GM12892 (cell line): ENCODE data around the gene ADAM17.

ENCODE experiments used
- DNase-seq: peaks from one replicate; pipeline ENCODE4 v3.0.0; 2011; ENCODE audit not compliant: insufficient read length
- FAIRE-seq: peaks from 2 replicates; lab custom pipeline; 2011; peaks lifted over from hg19 to GRCh38; lab: Jason Lieb, UNC
- POLR2A ChIP-seq: IDR thresholded peaks from 2 replicates; pipeline ENCODE4 v1.6.1; 2011; ENCODE audit warnings: low read depth, low read length, control low read depth
- POLR2AphosphoS5 ChIP-seq: IDR thresholded peaks from 2 replicates; pipeline ENCODE4 v1.6.1; 2011; ENCODE audit warnings: low read depth, low read length, control low read depth
- TAF1 ChIP-seq: IDR thresholded peaks from 2 replicates; pipeline ENCODE4 v1.6.1; 2011; ENCODE audit warnings: low read depth, mild to moderate bottlenecking, control low read depth, low read length, borderline replicate concordance

Gene ADAM17

DNA sequence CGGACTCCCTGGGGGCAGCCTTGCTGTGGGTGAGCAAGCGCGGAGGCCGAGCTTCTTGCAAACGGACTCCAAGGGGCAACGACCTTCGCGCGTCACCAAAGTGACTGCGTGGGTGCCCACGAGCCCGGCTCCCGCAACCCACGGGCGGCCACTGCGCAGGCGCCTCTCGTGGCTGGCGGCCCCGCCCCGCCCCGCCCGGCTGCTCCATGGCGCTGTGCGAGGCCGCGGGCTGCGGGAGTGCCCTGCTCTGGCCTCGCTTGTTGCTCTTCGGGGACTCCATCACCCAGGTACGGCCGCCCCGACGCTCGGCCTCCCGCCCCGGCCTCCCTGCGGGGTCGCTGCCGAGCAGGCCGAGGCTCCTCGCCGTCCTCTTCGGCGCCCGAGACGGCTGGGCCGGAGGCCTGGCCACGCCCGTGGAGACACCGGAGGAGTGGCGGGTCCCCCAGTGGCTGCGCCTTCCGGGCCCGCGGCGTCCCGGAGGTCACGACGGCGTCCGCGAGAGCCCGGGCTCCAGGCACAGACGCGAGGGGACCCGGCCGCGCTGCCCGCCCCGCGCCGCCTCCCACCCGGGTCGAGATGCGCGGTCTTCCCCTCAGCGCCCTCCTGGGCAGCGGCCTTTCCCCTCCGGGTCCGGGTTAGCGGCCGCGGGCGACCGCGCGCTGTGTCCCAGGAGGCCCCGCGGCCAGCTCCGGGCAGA is 81.1 kb downstream of the ADAM17 start, which contains the start of gene IAH1:
TSS of gene IAH1 (plus strand) at position 191 of the 697 bp plus-strand sequence. CDS start at position 207, 16 bp downstream.
- peak; percentile 80 for FAIRE-seq
- TF ChIP-seq POLR2AphosphoS5 (no peak; the same call in none of the 2 replicates), POLR2A (peak; percentile 67; the same call in 1 of the 2 replicates), TAF1 (0 out of 2 replicates have a peak, but pooled peaks have one; percentile 18)

DNA sequence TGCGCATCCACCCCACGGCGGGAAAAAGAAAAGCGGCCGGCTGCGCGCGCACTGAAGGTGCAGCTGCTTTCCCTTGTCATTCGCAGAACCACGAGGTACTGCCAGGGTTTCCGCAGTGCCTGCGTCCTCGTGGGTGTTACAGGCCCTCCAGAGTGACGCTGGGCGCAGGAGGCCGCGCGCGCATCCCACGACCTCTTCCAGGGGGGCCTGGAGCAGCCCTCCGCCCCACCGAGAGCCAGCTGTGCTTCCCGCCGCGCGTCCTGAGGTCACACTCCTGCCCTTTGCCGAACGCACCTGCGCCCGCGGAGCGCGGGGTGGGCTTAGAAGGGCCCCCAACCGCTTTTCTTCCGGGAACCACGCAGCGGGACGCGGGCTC is 81.7 kb downstream of the ADAM17 start:
- DNase-seq (peak; percentile 53), FAIRE-seq (no peak)
- TF ChIP-seq POLR2AphosphoS5 (0 out of 2 replicates have a peak, but pooled peaks have one; percentile 14), TAF1 (no peak)

More for the DNA sequence above, 81.1 kb downstream of the ADAM17 start, which contains the start of gene IAH1:
- peak; percentile 80 for DNase-seq

DNA sequence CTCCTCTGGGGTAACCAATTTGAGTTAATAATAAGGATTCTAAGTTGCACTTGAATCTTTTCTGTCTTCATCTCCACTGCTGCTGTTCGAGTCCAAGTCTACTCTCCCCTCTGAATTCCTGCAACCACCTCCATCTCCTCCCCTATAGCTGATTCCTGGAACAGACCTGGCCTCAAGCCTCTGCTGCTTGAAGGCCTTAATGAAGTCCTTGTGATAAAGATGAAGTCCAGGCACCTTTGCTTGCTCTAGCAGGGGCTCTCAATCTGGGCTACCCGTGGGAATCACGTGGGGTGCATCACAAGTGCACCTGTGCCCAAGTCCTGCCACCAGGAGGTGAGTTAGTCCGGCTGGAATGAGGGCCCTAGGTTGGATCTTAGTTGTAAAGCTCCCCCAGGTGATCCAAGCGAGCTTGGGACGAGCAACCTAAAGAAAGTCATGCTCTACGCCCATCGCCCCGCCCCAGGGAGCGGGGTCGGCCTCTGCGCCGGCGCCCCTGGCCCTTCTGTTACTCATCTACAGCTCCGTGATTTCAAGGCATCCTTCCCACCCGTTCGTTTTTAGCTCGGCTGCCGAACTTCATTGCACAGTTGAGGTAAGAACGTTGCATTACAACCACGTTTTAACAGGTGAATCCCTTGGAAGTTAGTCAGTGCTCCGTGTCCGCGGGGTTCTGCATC is 82.2 kb downstream of the ADAM17 start:
- no peak for DNase-seq
- FAIRE-seq: peak; percentile 5
- TF ChIP-seq TAF1: no peak
- TF ChIP-seq POLR2AphosphoS5: no peak
- TF ChIP-seq POLR2A: no peak

DNA sequence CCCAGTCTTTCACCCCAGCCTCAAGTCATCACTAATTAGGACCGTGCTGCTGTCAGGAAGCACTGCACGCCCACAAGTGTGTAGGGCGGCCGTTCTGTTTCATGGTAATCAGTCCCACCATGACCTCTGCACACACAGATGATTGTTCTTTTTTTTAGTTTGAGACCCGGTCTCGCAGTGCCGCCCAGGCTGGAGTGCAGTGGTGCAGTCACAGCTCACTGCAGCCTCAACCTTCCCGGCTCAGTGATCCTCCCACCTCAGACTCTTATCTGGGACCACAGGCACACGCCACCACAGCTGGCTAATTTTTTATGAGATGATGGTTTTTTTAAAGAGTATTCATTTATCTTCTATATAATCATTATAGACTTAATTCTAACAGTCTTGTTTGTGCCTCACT is 83.1 kb downstream of the ADAM17 start:
- DNase-seq: no peak
- no peak for TF ChIP-seq TAF1
- no peak for TF ChIP-seq POLR2AphosphoS5
- no peak for TF ChIP-seq POLR2A
- no peak for FAIRE-seq

DNA sequence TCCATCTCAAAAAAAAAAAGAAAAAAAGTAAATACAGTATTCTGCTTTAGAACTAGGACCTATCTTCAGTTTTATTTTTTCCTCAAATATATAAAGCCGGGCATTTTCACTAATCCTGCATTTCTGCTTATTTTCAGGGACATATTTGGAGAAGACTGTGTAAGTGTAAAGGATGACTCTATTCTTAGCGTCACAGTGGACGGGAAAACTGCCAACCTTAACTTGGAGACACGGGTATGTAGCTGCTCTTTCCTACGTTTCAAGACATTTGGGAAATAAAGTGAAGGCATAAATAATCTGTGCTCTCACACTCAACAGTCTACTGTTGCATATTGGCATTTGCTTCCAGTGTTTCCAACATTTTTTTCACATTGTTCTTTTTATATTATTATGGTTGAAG is 84.4 kb downstream of the ADAM17 start:
- TF ChIP-seq TAF1 (no peak), POLR2AphosphoS5 (no peak), POLR2A (no peak)
- DNase-seq (no peak), FAIRE-seq (no peak)

DNA sequence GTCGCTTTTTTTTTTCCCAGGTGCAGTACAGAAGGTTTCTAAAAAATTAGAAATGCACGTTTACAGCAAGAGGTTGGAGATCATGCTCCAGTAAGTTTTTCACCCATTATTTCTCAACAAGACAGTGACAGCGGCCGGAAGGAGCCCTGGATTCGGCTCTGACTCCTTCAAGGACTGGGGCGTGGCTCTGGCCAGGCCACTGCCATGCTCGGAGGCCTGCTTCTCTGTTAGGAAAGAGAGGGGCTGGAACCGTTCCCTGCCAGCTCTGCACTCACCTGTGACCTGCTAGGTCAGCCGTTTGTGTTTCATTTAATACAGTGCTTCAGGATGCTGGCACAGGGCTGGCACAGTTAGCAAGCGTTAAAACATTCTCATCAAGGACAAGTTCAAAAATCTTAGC is 87.9 kb downstream of the ADAM17 start:
- FAIRE-seq (no peak), DNase-seq (no peak)
- TF ChIP-seq POLR2A: no peak
- no peak for TF ChIP-seq POLR2AphosphoS5
- no peak for TF ChIP-seq TAF1

DNA sequence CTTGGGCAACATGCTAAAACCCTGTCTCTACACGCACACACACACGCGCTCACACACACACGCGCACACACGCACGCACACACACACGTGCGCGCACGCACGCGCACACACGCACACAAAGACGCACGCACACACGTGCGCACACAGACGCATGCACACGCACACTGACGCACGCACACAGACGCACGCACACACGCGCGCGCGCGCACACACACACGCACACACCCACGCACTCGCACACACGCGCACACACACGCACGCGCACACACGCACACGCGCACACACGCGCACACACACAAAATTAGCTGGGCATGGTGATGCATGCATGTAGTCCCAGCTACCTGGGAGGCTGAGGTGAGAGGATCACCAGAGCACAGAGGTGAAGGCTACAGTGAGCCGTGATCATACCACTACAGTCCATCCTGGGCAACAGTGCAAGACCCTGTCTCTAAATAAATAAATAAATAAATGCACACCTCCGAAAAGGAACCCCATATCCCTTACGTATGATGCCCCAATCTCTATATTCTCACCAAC is 89.4 kb downstream of the ADAM17 start:
- no peak for FAIRE-seq
- no peak for DNase-seq
- TF ChIP-seq TAF1: no peak
- TF ChIP-seq POLR2A: no peak
- TF ChIP-seq POLR2AphosphoS5: no peak; the same call in 1 of the 2 replicates

DNA sequence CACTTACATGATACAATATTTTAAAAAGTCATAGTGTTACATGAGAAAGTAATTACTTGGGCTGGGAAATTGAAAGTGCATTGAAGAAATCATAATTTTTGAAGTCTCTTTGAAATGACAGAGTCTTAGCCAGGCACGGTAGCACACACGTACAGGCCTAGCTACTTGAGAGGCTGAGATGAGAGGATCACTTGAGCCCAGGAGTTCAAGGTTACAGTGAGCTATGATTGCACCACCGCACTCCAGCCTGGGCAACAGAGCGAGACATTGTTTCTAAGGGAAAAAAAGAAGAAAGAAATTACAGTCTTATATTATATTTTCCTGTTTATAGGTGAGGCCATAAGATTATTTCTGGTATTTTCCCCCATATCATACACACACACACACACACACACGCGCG is 90.5 kb downstream of the ADAM17 start:
- DNase-seq (no peak), FAIRE-seq (no peak)
- TF ChIP-seq TAF1 (no peak), POLR2AphosphoS5 (no peak), POLR2A (no peak)

DNA sequence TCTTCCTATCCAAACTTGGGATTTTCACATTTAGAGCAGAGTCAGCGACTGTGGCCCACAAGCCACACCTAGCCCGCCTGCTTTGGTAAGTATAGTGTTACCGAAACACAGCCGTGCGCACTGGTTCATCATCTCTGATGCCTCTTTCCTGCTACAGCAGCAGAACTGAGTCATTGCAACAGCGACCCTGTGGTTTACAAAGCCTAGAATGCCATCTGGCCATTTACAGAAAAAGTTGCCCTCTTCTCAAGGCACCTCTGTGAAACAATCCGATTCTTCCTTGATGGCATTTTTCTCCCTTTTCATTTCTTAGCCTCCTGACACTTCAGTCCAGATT is 92.0 kb downstream of the ADAM17 start:
- DNase-seq (no peak), FAIRE-seq (no peak)
- TF ChIP-seq POLR2AphosphoS5: no peak
- TF ChIP-seq POLR2A: no peak
- no peak for TF ChIP-seq TAF1

DNA sequence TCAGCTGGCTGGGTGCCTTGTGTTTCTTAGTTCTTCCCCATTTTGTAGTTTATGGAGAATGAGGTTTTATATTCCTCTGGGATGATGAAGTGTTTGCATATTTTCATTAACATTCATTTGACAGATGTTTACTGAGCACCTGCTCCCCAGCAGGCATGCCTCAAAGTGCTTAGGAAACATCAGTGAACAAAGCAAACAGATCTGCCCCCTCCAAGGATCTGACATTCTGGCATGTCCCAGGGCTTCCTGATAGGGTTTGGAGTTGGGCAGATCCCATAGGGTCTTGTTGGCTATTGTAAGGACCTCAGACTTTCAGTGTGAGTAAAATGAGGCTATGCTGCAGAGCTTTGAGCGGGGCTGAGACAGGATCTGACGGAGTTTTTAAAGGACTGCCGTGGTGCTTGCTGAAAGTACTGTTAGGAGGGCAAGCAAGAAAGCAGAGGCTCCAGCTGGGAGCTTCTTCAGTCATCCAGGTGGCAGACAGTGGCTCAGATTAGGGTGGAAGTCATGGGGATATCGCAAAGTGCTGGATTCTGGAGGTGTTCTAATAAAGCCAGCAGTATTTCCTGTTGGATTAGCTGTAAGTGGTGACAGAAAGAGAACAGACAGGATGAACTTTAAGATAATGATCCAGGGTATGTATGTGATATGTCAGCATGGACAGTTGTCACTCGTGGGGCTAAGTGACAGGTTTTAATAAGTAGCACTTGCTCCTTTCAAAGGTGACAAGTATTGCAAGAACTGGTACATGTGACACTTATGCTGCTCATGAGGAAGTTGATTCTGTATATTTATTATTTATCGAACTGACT is 92.5 kb downstream of the ADAM17 start:
- FAIRE-seq (no peak), DNase-seq (no peak)
- TF ChIP-seq POLR2A (no peak), POLR2AphosphoS5 (no peak), TAF1 (no peak)

DNA sequence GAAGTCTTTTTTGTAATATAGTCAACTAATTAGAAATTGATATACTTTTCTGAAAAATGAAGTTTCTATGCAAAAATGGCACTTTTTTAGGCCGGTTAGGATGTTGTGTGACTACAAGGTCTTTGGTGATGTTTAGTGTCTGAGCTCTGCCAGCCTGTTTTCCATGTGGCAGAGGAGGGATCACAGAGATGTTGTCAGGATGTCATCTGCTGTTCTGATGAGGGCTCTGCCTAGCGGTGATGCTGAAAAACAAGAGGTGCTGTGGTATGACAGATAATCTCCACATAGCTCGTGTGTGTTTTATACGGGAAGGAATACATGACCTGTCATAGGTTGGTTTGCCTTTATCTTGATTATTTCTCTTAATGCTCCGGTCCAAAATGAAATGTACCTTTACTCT is 93.3 kb downstream of the ADAM17 start:
- TF ChIP-seq POLR2A: no peak
- TF ChIP-seq POLR2AphosphoS5: no peak
- TF ChIP-seq TAF1: no peak
- FAIRE-seq (no peak), DNase-seq (no peak)
